ENCODE measurements around the gene DNASE1L3. TPM values are rescaled to one million over a fixed set of nuclear protein-coding genes. Genes with fewer than 3 reads are reported as not detected.
A peak's percentile ranks its signal among the peaks of the same experiment; 100 is the strongest.

Gene DNASE1L3
- total RNA-seq, 2 donors from 2014 or later = 1.4 to 2.3 TPM

DNA sequence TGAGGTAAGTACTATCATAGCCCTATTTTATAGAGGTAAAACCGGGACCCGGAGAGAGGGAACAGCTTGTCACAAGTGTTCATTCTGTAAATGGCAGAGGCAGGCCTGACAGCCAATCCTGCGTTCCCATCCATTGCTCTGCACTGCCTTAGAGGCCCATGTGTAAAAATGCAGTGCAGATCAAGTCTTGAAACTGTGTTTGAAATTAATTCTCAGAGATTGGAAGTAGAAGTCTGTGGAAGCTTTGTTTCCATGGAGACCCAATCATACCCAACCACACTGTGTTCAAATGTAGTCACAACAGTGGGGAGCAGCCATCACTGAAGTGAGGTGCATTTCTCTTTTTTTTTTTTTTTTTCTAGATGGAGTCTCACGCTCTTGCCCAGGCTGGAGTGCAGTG is 13.1 kb upstream of the DNASE1L3 start:
- no peak for DNase-seq (ENCODE audit: low spot score)
- Histone ChIP-seq H3K36me3 (no peaks in the 10 kb centered on the region), H3K27ac (no peak overlapping the region), H3K9me3 (no peaks in the 10 kb centered on the region), H3K4me1 (replicated peaks) (no peaks in the 10 kb centered on the region), H3K27me3 (replicated peaks; ENCODE audit: insufficient read depth) (no peaks in the 10 kb centered on the region), H3K4me3 (no peak overlapping the region)
- 86% methylated on average over 4 of the region's 4 CpGs for WGBS
- TF ChIP-seq POLR2AphosphoS5 (IDR thresholded peaks at IDR 0.05) = no peak
- TF ChIP-seq POLR2A (IDR thresholded peaks at IDR 0.05) = no peak
- no peak for TF ChIP-seq CTCF (IDR thresholded peaks at IDR 0.05)
- intact Hi-C loops (cut with DNase I) = no loop called here

- Histone ChIP-seq H3K27ac (no peak overlapping the region), H3K4me3 (no peak overlapping the region), H3K4me1 (replicated peaks) (no peaks in the 10 kb centered on the region), H3K27me3 (replicated peaks; ENCODE audit: insufficient read depth) (no peaks in the 10 kb centered on the region), H3K9me3 (no peaks in the 10 kb centered on the region), H3K36me3 (no peaks in the 10 kb centered on the region)
- no peak for DNase-seq (ENCODE audit: low spot score)
- TF ChIP-seq CTCF (IDR thresholded peaks at IDR 0.05) (no peak), POLR2A (IDR thresholded peaks at IDR 0.05) (no peak), POLR2AphosphoS5 (IDR thresholded peaks at IDR 0.05) (no peak)
- intact Hi-C loops (cut with DNase I) = no loop called here
- 45% methylated on average over 8 of the region's 8 CpGs for WGBS
Observed at GRCh38 chr3:58222161-58222724, 11.5 kb upstream of the DNASE1L3 start.

- WGBS = 90% methylated on average over 1 of the region's 1 CpG
- intact Hi-C loops (cut with DNase I) = no loop called here
- H3K27ac ChIP-seq = no peak overlapping the region
- no peak for DNase-seq (ENCODE audit: low spot score)
- no peak for TF ChIP-seq POLR2A (IDR thresholded peaks at IDR 0.05)
- no peak for TF ChIP-seq POLR2AphosphoS5 (IDR thresholded peaks at IDR 0.05)
- TF ChIP-seq CTCF (IDR thresholded peaks at IDR 0.05) = no peak
- H3K9me3 ChIP-seq = no peaks in the 10 kb centered on the region
- H3K27me3 ChIP-seq (replicated peaks; ENCODE audit: insufficient read depth) = no peaks in the 10 kb centered on the region
- no peaks in the 10 kb centered on the region for H3K4me1 ChIP-seq (replicated peaks)
- no peaks in the 10 kb centered on the region for H3K36me3 ChIP-seq
- H3K4me3 ChIP-seq = no peak overlapping the region
Observed at GRCh38 chr3:58218904-58219303, 8.1 kb upstream of the DNASE1L3 start.

DNA sequence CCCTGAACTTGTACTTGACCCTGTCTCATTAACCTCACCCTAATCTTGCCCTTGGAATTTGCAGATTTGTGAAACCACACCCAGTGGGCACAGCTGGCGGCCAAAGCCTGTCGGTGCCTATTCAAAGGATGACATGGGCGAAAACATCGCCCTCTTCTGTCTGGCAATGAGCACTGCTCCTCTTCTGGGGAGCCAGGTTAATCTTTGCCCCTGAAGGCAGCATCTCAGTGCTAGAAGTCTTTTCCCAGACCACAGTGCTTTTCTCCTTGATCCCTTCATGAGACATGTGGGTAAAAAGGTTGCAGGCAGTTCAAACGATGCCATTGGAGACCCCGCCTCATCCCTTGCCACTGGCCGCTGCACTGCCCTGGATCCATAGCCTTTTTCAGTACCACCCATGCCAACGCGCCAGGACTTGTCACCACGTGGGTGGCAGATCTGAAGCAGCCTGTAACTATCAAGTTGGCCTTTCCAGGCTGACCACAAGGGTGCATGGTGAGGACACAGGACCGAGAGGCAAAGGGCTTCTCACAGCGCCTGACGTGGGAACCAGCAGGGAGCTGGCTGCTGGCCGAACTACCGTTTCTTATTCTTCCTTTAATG is 6.5 kb upstream of the DNASE1L3 start:
- intact Hi-C loops (cut with DNase I) = no loop called here
- Histone ChIP-seq H3K4me3 (no peak overlapping the region), H3K9me3 (no peaks in the 10 kb centered on the region), H3K27ac (no peak overlapping the region), H3K27me3 (replicated peaks; ENCODE audit: insufficient read depth) (no peaks in the 10 kb centered on the region), H3K4me1 (replicated peaks) (no peaks in the 10 kb centered on the region), H3K36me3 (no peaks in the 10 kb centered on the region)
- 30% methylated on average over 15 of the region's 15 CpGs for WGBS
- TF ChIP-seq CTCF (IDR thresholded peaks at IDR 0.05) (peak; percentile 44 to 73 (median 58)), POLR2AphosphoS5 (IDR thresholded peaks at IDR 0.05) (peak; percentile 18), POLR2A (IDR thresholded peaks at IDR 0.05) (no peak)
- DNase-seq (ENCODE audit: low spot score) = peak; percentile 43

Data from prostate gland (tissue), 2 donors.